ENCODE data around the gene ALB.

ALB gene

GRCh38 chr4:73423184-73423583 lies 19.1 kb downstream of the ALB start:
- H3K4me3 ChIP-seq (ENCODE audit: control insufficient read depth, low read depth, low read length): no peak overlapping the region
- no peak for DNase-seq (ENCODE audit: low read depth)
- no peak for TF ChIP-seq CTCF (IDR thresholded peaks at IDR 0.05; ENCODE audit: control insufficient read depth, insufficient read depth, low read depth, low read length, missing control alignments)

- TF ChIP-seq CTCF (IDR thresholded peaks at IDR 0.05; ENCODE audit: control insufficient read depth, insufficient read depth, low read depth, low read length, missing control alignments): no peak
These were observed 22.6 kb downstream of the ALB start for GRCh38 chr4:73426666-73427065.

GRCh38 chr4:73429118-73429517 lies 25.0 kb downstream of the ALB start:
- no peak overlapping the region for H3K4me3 ChIP-seq (ENCODE audit: control insufficient read depth, low read depth, low read length)
- DNase-seq (ENCODE audit: low read depth): no peak
- TF ChIP-seq CTCF (IDR thresholded peaks at IDR 0.05; ENCODE audit: control insufficient read depth, insufficient read depth, low read depth, low read length, missing control alignments): no peak

More at GRCh38 chr4:73426666-73427065, 22.6 kb downstream of the ALB start:
- no peak overlapping the region for H3K4me3 ChIP-seq (ENCODE audit: control insufficient read depth, low read depth, low read length)
- DNase-seq (ENCODE audit: low read depth): no peak

GRCh38 chr4:73429826-73430587 lies 25.9 kb downstream of the ALB start:
- H3K4me3 ChIP-seq (ENCODE audit: control insufficient read depth, low read depth, low read length): no peak overlapping the region
- DNase-seq (ENCODE audit: low read depth): no peak
- TF ChIP-seq CTCF (IDR thresholded peaks at IDR 0.05; ENCODE audit: control insufficient read depth, insufficient read depth, low read depth, low read length, missing control alignments): no peak

GRCh38 chr4:73431813-73432168 lies 27.7 kb downstream of the ALB start:
- no peak for TF ChIP-seq CTCF (IDR thresholded peaks at IDR 0.05; ENCODE audit: control insufficient read depth, insufficient read depth, low read depth, low read length, missing control alignments)
- DNase-seq (ENCODE audit: low read depth): no peak
- no peak overlapping the region for H3K4me3 ChIP-seq (ENCODE audit: control insufficient read depth, low read depth, low read length)

GRCh38 chr4:73432169-73433000 lies 28.3 kb downstream of the ALB start:
- TF ChIP-seq CTCF (IDR thresholded peaks at IDR 0.05; ENCODE audit: control insufficient read depth, insufficient read depth, low read depth, low read length, missing control alignments): no peak
- no peak for DNase-seq (ENCODE audit: low read depth)
- no peak overlapping the region for H3K4me3 ChIP-seq (ENCODE audit: control insufficient read depth, low read depth, low read length)

Data from AG09309 (cell line).